ENCODE results near the gene IFT25. TPM values are rescaled to one million over a fixed set of nuclear protein-coding genes. Genes with fewer than 3 reads are reported as not detected.

IFT25 gene
- total and polyA plus RNA-seq, 2 of the 13 experiments (the other 11 are each of a cell fraction or from before 2014, with no cell fraction given), result 19.7 to 48.0 TPM

GRCh38 chr1:53945433-53946251 lies at the start of gene IFT25 (continued):
- no peak for TF ChIP-seq TRAFD1 (CRISPR knock-in tag; IDR thresholded peaks at IDR 0.05; ENCODE audit: borderline replicate concordance)
- TF ChIP-seq NPAS2 (CRISPR knock-in tag; IDR thresholded peaks at IDR 0.05; ENCODE audit: borderline replicate concordance), result no peak
- no peak for TF ChIP-seq GMEB2 (CRISPR knock-in tag; IDR thresholded peaks at IDR 0.05; ENCODE audit: low read depth)
- no peak for TF ChIP-seq ZNF547 (CRISPR knock-in tag; IDR thresholded peaks at IDR 0.05)
- TF ChIP-seq JUNB (CRISPR knock-in tag; IDR thresholded peaks at IDR 0.05; ENCODE audit: borderline replicate concordance), result no peak
- no peak for TF ChIP-seq ZNF644 (CRISPR knock-in tag; IDR thresholded peaks at IDR 0.05; ENCODE audit: low read depth)
- TF ChIP-seq NR1H2 (CRISPR knock-in tag; IDR thresholded peaks at IDR 0.05; ENCODE audit: borderline replicate concordance, low read depth), result no peak
- TF ChIP-seq GABPA (IDR thresholded peaks at IDR 0.05; ENCODE audit: low read depth, low read length), result no peak
- TF ChIP-seq GABPA (CRISPR knock-in tag; IDR thresholded peaks at IDR 0.05; ENCODE audit: low read depth), result no peak; the same call in 1 of the 2 replicates
- TF ChIP-seq ZNF556 (CRISPR knock-in tag; IDR thresholded peaks at IDR 0.05; ENCODE audit: borderline replicate concordance), result no peak
- no peak for TF ChIP-seq ZNF12 (CRISPR knock-in tag; IDR thresholded peaks at IDR 0.05)
- TF ChIP-seq HOXD1 (CRISPR knock-in tag; IDR thresholded peaks at IDR 0.05), result no peak
- TF ChIP-seq PCBP2 (optimal IDR thresholded peaks at IDR 0.05; ENCODE audit: low read depth, low read length, poor library complexity, severe bottlenecking), result no peak
- TF ChIP-seq ZNF124 (CRISPR knock-in tag; IDR thresholded peaks at IDR 0.05), result no peak
- no peak for TF ChIP-seq ZNF572 (CRISPR knock-in tag; IDR thresholded peaks at IDR 0.05)
- no peak for TF ChIP-seq ONECUT2 (CRISPR knock-in tag; IDR thresholded peaks at IDR 0.05)
- TF ChIP-seq ZNF543 (CRISPR knock-in tag; IDR thresholded peaks at IDR 0.05), result 0 out of 2 replicates have a peak, but pooled peaks have one; percentile 28
- TF ChIP-seq MXD1 (CRISPR knock-in tag; IDR thresholded peaks at IDR 0.05), result peak; percentile 27
- TF ChIP-seq MED13 (CRISPR knock-in tag; IDR thresholded peaks at IDR 0.05), result no peak
- 0 out of 2 replicates have a peak, but pooled peaks have one; percentile 17 for TF ChIP-seq NFYB (CRISPR knock-in tag; IDR thresholded peaks at IDR 0.05)
- TF ChIP-seq THAP9 (CRISPR knock-in tag; IDR thresholded peaks at IDR 0.05; ENCODE audit: borderline replicate concordance), result no peak
- no peak for TF ChIP-seq ZFAT (CRISPR knock-in tag; conservative IDR thresholded peaks at IDR 0.05)
- 0 out of 2 replicates have a peak, but pooled peaks have one; percentile 5 for TF ChIP-seq ZNF784 (CRISPR knock-in tag; IDR thresholded peaks at IDR 0.05; ENCODE audit: borderline replicate concordance)

All from HepG2 (cell line).